ENCODE data around the gene TMEM131. TPM values are rescaled to one million over a fixed set of nuclear protein-coding genes. Genes with fewer than 3 reads are reported as not detected.

Gene TMEM131
- total RNA-seq, 1 donor, result 13.5 TPM

DNA sequence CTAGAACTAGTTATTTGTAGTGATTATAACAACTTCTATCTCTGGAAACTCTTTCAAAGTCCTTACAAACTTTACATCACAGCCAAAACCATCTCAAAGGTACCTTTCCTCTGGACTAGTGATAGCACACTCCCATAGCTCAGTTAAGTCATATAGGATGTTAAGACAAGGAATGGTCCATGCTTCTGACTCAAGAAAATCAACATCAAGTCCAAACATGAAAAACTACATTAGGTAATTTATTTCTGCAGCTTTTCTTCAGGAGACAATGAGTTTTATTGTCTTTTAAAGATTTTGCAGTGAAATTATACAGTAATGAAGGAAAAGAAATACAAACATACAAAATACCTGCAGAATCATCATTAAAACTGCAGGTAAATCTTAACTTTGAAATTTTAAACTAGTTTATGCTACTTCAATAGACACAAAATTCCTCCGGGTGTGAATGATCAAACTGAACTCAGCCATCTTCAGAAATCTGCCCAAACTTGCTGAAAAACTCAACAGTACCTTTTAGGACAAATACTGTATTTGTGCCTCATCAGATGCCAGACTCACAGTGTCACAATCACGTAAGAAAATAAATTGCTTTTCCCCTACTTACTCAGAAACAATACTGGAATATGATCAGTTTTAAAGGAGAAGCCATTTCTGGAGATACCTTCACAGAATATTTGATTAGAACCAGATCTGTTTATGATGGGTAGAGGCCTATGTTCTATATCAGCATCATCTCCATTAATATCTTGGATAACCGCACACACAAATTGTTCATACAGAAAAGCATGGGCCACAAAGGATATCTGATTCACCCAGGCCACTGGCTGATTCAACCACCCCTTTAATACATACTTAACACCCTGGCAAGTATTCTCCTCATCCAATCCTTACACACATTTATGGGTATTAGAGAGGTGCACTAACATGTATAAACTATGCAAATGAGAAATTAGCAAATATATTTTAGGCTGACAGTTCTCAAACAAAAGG lies 2.6 kb downstream of the TMEM131 start:
- DNase-seq (ENCODE audit: low read depth in 2 of 3, low spot score in 2 of 3), result no peak

DNA sequence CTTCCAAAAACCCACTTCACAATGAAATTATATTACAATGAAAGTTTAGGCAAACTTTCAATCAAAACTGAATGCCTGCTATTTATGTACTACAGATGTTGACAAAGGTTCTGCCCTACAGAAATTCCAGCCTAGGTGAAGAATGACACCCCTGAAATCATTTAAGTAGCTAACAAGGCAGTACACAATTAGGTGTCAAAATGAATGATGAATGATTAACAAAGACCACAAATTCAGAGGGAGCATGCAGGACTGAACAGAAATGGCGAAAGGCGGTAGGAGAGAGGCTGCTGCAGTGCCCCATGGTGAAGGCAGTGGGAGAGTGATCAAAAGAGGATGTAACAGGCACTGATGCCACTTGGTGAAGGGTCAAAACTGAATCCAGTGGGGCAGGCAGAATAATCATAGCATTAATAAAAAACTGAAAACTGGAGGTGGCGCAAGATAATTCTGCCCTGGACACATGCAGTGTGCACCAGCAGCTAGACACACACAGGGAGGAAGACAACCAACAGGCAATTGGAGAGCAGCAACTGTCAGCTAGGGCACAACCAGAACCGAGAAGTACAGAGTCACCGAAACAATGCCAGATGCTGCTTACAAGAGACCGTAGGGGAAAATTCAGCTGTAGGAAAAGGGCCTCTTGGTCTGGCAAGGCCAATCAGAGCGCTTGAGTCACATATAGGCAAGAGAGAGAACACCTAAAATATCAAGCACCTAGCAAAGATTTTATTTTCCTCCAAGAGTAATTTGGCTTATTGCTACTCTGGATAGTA lies 4.5 kb downstream of the TMEM131 start:
- DNase-seq (ENCODE audit: low read depth in 2 of 3, low spot score in 2 of 3), result peak in 1 of 3 donors; percentile 19

DNA sequence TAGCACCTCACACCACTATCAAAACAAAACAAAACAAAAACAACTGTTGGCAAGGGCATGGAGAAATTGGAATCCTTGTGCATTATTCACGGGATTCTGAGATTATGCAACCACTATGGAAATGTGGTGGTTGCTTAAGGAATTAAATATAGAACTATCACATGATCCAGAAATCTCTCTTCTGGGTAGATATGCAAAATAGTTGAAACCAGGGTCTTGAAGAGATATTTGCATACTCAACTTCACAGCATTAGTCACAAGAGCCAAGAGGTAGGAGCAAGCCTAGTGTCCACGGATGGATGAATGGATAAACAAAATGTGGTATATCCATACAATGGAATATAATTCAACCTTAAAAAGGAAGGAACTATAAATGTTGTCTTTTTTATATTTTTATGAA lies 7.0 kb downstream of the TMEM131 start:
- DNase-seq (ENCODE audit: low read depth in 2 of 3, low spot score in 2 of 3), result no peak

DNA sequence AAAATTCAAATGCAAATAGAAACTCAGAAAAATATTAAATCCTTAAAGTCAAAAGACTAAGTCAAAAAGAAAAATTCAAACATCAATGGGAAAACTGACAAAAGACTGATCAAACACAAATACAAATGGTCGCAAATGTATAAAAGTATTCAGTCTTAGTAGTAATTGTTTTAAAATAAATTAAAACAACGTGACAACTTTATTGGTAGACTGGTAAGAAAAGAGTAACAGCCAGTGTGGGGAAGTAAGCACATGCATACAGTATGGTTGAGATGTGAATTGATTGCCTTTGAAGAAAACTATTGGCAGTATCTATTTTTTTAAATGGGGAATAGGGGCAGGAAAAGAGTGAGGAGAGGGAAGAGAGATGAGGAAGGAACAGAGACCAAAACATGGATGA lies 9.8 kb downstream of the TMEM131 start:
- no peak for DNase-seq (ENCODE audit: low read depth in 2 of 3, low spot score in 2 of 3)

DNA sequence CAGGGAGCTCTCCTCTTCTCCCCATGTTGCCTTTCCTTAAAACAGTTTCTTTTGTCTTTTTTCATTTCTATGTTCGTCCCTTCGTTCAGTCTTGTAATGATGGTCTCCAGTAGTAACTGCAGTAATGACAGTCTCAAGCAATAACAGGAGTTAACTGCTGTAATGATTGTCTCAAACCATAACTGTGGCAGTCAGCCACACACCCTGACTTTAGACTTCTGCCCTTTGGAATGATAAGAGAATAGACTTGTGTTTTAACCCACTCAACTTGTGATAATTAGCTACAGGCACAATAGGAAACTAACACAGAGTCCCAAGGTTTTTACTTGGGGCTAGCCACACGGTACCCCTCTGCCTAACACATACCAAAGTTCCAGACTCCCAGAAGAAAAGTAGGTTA lies 12.1 kb downstream of the TMEM131 start:
- no peak for DNase-seq (ENCODE audit: low read depth in 2 of 3, low spot score in 2 of 3)

DNA sequence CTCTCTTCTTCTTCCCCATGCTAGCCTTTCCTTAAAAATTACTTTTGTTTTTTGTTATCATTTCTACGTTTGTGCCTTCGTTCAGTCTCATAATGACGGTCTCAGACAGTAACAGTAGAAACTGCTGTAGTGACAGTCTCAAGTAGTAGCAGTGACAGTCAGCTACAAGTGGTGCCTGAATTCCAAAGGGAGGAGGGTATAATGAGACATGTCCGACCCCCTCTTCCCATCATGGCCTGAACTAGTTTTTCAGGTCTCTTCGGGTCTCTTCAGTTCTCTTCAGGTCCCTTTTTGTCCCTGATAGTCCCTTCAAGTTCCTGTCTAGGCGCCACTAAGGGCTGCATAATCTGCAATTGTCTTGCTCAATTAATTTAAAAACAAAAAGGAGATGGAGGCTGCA lies 12.6 kb downstream of the TMEM131 start:
- DNase-seq (ENCODE audit: low read depth in 2 of 3, low spot score in 2 of 3), result no peak

DNA sequence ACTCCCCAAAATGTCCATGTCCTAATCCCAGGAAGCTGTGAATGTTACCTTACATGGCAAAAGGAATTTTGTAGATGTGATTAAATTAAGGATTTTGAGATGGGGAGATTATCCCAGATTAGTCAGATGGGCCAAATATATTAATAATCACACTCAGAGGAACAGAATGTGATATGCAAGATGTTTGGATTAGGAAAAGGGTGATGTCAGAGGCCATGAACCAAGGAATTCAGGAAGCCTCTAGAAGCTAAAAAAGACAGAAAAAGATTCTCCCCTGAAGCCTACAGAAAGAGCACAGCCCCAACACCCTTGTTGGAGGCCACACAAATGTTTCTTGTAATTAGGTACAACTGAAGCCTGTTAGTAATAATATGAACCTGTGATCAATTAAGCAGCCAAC lies 13.1 kb downstream of the TMEM131 start:
- no peak for DNase-seq (ENCODE audit: low read depth in 2 of 3, low spot score in 2 of 3)

DNA sequence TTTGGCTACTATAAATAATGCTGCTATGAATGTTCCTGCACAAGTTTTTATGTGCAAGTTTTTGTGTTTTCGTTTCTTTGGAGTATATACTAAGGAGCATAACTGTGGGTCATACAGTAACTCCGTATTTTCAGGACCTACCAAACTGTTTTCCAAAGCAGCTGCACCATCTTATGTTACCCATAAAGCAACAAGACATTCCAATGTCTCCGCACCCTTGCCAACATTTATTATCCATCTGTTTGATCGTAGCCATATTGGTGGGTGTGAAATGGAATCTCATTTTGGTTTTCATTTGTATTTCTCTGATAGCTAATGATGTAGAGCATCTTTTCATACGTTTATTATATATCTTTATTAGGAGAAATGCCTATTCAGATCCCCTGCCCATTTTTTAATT lies 13.8 kb downstream of the TMEM131 start:
- DNase-seq (ENCODE audit: low read depth in 2 of 3, low spot score in 2 of 3), result no peak

DNA sequence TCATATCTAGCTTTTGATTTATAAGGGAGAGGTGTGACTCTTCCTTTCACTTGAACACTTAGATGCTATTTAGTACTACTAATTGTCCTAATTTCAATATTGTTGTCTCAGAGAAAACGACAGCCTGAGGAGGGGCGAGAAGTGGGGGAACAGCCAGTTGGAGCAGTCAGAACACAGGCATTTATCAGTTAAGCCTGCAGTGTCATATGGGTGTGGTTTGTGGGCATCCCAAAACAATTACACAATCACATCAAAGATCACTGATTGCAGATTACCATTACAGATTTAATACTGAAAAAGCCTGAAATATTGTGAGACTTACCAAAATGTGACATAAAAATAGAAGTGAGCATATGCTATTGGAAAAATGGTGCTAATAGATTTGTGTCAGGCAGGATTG lies 15.8 kb downstream of the TMEM131 start:
- no peak for DNase-seq (ENCODE audit: low read depth in 2 of 3, low spot score in 2 of 3)

DNA sequence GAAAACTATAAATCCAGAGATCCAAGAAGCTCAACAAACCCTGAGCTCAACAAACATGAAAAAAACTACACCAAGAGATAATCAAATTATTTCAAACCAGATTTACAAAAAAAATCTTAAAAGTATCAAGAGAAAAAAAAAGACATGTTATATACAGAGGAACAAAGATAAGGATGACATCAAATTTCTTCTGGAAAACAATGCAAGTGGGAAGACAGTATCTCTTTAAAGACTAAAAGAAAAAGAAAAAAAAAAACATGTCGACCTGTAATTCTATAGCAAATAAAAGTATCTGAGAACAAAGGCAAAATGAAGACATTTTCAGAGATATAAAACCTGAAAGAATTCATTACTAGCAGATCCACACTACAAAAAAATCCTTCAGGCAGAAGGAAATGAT lies 21.3 kb downstream of the TMEM131 start:
- DNase-seq (ENCODE audit: low read depth in 2 of 3, low spot score in 2 of 3), result no peak

DNA sequence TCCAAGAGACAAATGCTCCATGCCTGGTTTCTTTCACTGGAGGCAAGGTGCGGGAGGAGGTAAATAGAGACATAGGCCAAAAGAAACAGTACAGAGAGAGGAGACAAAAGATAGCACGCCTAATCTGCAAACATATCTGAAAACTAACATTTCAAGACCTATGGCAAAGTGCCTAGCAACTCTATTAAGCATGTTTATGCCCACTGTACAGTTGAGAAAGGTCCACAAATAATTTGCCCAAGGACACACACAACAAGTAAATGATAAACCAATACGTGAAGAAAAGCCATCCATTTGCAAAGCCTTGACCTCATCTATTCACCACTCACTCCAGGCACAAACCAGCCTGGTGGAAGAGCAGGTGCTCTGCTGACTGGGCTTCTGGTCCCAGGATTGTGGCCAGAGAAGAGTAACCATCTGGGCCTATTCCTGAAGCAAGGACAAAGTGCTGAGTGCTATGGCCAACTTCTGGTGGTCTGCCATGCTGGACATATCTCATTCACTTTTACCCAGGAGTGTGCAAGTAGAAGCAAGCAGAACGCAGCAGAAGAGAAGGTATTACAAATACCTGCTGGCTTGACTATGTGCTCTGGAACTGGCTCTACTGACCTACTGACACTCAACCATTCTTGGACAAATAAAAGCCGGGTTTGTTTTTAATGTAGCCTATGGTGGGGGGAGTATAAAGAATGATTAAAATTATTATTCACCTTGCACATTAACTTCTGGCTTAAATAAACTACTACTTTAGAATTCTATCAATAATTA lies 25.3 kb downstream of the TMEM131 start:
- DNase-seq (ENCODE audit: low read depth in 2 of 3, low spot score in 2 of 3), result no peak

DNA sequence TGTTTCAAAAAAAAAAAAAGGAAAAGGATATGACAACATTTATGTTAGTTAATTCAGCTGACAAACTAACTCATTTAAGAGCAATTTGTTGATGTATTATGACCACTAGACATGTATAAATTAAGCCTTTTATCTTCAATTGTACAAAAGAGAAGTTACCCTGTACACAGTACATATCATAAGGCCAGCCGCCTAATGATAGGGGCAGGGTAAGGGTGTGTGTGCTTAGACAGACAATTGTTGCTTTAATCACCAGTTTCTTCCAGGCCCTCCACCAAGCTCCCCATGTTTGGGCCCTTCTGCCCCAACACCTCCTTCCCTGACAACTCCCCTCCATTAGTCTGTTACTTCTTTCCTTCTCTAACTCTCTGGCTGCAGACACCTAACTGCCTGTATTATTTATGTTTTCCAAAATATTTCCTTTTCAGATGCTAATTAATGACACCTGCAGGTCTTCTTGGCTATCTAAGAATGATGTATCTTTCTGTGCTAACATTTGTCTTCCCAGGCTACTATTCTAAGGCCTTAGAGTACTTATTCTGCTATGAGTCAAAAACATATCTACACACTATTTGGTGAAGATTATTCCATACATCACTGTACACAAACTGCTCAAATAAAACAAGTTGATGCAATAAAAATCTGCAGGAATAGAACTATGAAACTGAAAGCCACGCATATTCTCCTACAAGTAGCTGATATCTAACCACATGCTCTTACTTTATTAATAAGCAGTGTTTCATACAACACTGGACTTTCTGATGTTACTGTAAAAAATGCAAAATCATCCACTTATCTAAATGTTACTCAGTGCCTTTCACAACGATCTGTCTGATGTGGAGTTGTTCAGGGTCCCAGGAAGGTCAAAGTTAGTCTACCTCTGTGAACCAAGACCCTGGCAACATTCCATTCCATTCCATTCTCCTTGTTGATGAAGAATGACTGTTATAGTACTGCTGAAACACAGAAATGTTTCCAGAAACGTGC lies 26.4 kb downstream of the TMEM131 start:
- DNase-seq (ENCODE audit: low read depth in 2 of 3, low spot score in 2 of 3), result no peak

DNA sequence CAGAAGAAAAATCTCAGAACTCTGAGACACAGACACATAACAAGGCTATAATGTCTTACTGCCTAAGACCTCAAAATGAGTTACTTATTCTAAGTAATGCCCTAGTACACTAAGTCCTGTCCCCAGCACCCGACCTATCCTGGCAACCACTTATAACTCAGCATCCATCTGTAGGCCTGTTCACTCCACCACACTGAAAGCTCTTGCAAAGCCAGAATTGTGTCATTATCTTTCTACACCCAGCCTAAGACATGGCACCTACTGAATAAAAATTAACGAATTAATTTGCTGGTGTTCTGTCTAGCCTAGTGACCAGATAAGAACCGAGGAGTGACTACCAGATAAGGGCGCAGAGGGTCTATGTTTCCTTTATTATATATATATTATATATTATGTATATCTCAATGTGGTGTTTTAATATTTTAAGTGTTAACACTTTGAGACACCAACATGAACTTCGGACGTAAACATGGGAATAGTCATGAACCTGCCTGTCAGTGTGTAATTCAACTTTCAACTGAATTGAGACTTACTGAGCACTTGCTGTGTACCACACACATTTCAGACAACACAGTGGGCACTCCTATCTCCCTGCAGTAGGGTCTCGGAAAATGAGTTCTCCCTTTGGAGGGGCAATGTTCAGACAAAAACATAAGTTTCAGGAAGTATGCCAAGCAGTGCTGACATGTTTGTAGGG lies 27.7 kb downstream of the TMEM131 start:
- no peak for DNase-seq (ENCODE audit: low read depth in 2 of 3, low spot score in 2 of 3)

DNA sequence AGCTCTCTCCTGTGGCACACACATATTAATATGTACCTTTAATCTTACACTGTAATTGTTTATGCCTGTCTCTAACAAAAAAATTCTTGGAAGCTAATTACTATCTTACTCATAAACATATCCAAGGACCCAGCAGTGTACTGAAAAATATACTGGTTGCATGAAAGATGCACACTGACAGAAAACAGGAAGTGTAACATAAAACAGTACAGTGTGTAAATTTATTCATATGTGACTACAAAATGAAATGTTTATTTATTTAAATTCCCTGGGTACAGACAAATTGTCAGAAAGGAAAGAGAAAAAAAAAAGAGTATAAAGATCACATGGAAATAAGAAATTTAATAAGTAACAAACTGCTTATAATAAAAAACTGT lies 28.5 kb downstream of the TMEM131 start:
- no peak for DNase-seq (ENCODE audit: low read depth in 2 of 3, low spot score in 2 of 3)

DNA sequence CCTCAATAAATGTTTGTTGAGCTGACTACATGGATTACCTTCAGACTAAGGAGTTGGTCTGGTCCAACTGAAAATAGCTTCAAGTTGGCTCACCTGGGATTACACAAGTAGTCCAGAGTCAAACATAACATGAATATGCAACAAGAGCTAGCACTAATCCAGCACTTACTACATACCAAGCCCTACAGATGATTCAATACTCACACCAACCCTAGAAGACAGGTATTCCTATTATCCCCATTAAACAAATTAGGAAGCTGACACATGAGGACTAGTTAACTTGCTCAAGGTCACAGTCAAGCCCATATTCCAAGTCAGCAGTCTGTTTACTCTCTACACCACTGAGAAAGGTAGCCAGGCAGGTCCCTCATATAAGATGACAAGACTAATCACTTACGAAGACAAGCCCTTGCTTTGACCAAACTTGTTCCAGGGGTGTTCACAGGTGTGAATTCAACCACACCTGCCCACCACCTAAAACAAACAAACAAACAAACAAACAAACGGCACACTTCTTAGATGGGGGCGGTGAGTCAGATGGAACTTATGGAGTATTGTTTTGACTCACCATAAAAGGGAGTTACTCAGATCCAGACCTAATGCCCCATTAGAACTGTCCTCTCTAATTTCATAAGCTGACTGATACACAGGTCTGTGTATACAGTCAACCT lies 29.1 kb downstream of the TMEM131 start:
- DNase-seq (ENCODE audit: low read depth in 2 of 3, low spot score in 2 of 3), result no peak

DNA sequence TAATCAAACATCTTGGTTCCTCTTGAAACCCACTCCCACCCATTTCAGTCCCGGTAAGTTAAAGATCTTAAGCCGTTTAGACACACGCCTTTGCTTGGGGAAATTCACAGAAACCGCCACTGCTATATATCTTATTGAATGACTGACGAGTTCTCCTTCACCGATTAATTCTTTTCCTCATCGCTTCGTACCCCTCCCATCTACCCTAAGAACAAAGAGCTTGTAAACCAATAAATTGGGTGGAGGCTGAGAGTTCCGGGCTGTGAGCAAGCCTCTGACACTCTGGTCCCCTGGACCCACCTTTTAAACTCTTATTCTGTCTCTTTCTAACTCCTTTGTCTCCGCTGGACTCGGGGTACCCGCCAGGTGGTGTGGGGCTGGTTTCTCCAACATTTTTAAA lies 30.6 kb downstream of the TMEM131 start:
- DNase-seq (ENCODE audit: low read depth in 2 of 3, low spot score in 2 of 3), result no peak

DNA sequence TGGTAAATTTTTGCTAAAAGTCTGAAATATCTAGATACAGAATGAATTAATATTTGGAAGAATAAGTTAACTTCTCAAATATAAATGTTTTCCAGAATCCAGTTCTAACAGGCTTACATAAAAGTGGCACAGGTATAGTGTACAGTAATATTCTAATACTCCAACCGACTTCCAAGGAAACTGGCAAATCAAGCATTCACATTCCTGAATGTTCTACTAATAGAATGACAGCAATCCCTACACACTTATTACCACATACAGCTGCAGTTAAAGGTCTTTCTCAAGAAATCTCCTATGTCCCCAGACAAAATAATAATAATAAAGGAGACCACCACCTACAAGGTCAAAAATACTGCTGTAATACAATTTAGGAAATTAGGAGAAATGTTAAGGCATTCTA lies 31.9 kb downstream of the TMEM131 start:
- DNase-seq (ENCODE audit: low read depth in 2 of 3, low spot score in 2 of 3), result no peak

DNA sequence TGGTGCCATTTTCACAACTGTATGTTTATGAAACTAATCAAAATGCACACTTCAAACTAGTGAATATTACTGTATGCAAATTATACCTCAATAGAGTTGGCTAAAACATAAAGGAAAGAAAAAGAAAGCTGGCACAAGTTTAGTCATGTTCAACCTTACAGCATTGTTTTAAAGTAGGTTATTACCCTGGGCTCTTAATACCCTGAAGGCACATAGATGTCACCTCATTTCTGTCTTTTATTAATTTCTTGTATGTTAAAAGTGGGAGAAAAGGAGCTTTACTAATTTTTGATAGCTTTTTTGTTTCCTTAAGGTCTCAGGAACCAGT lies 32.7 kb downstream of the TMEM131 start:
- DNase-seq (ENCODE audit: low read depth in 2 of 3, low spot score in 2 of 3), result no peak

DNA sequence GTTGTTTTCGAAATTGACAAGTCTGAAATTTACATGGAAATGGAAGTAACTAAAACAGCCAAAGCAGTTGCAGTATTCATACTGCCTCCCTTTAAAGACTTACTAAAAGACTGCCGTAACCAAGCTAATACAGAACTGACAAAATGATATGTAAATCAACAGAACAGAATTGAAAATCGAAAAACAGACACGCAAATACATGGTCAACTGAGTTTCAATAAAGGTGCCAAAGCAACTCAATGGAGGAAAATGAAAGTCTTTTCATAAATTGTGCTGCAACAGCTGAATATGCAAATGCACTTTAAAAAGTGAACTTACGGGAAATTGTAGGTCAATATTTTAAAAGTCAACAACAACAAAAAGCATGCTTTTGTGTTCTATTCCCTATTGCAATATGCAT lies 34.2 kb downstream of the TMEM131 start:
- no peak for DNase-seq (ENCODE audit: low read depth in 2 of 3, low spot score in 2 of 3)

All from hematopoietic multipotent progenitor cell (in vitro differentiated cells).